Measurements from ENCODE around the gene LHFPL2.
"Not testable (repeated sequence)": the region's sequence is repeated elsewhere in the genome, so short reads cannot be mapped to it uniquely, and the experiment has no call there.

The LHFPL2 gene

DNA sequence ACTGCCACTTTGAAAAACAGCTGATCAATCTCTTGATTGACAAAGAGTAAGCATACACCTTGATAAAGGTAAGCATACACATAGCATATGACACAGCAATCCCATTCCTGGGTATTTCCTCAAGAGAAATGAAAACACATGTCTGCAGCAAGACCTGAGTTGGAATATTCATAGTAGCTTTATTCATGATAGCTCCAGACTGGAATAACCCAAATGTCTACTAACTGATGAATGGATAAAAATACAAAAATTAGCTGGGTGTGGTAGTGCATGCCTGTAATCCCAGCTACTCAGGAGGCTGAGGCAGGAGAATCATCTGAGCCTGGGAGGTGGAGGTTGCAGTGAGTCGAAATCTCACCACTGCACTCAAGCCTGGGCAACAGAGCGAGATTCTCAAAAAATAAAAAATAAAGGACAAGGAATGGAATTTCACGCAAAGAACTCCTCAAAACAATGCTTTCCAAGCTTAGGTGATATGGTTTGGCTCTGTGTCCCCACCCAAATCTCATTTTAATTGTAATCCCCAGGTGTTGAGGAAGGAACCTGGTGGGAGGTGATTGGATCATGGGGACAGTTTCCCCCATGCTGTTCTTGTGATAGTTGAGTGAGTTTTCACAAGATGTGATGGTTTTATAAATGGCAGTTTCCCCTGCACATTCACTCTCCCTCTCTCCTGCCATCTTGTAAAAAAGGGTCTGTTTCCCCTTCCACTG is 41.1 kb upstream of the LHFPL2 start:
- no peak overlapping the region for H3K4me3 ChIP-seq
- no peak for DNase-seq (ENCODE audit: low spot score)
- TF ChIP-seq, protein P1, sequence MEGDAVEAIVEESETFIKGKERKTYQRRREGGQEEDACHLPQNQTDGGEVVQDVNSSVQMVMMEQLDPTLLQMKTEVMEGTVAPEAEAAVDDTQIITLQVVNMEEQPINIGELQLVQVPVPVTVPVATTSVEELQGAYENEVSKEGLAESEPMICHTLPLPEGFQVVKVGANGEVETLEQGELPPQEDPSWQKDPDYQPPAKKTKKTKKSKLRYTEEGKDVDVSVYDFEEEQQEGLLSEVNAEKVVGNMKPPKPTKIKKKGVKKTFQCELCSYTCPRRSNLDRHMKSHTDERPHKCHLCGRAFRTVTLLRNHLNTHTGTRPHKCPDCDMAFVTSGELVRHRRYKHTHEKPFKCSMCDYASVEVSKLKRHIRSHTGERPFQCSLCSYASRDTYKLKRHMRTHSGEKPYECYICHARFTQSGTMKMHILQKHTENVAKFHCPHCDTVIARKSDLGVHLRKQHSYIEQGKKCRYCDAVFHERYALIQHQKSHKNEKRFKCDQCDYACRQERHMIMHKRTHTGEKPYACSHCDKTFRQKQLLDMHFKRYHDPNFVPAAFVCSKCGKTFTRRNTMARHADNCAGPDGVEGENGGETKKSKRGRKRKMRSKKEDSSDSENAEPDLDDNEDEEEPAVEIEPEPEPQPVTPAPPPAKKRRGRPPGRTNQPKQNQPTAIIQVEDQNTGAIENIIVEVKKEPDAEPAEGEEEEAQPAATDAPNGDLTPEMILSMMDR (IDR thresholded peaks at IDR 0.05): no peak
- no peak overlapping the region for H3K27ac ChIP-seq

DNA sequence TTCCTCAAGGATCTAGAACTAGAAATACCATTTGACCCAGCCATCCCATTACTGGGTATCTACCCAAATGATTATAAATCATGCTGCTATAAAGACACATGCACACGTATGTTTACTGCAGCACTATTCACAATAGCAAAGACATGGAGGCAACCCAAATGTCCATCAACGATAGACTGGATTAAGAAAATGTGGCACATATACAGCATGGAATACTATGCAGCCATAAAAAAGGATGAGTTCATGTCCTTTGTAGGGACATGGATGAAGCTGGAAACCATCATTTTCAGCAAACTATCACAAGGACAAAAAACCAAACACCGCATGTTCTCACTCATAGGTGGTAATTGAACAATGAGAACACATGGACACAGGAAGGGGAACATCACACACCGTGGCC is 38.9 kb upstream of the LHFPL2 start:
- not testable (repeated sequence) for DNase-seq (ENCODE audit: low spot score); H3K4me3 ChIP-seq; H3K27ac ChIP-seq

DNA sequence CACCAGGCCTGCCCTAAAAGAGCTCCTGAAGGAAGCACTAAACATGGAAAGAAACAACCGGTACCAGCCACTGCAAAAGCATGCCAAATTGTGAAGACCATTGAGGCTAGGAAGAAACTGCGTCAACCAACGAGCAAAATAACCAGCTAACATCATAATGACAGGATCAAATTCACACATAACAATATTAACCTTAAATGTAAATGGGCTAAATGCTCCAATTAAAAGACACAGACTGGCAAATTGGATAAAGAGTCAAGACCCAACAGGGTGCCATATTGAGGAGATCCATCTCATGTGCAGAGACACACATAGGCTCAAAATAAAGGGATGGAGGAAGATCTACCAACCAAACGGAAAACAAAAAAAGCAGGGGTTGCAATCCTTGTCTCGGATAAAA is 35.3 kb upstream of the LHFPL2 start:
- H3K27ac ChIP-seq; H3K4me3 ChIP-seq; DNase-seq (ENCODE audit: low spot score): not testable (repeated sequence)

DNA sequence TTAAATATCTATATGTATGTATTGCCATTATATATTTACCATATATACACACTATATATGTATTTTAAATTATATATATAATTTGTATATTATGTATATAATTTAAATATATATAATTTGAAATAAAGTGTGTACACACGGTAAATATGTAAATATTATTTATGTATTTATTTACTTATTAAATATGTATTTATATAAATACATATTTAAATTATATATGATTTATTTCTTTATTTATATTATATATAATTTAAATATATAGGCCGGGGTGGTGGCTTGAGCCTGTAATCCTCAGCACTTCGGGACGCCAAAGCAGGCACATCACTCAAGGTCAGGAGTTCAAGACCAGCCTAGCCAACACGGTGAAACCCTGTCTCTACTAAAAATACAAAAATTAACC is 31.3 kb upstream of the LHFPL2 start:
- Histone ChIP-seq H3K4me3 (no peak overlapping the region), H3K27ac (no peak overlapping the region)
- TF ChIP-seq, protein P1 (IDR thresholded peaks at IDR 0.05): no peak
- DNase-seq (ENCODE audit: low spot score): no peak

DNA sequence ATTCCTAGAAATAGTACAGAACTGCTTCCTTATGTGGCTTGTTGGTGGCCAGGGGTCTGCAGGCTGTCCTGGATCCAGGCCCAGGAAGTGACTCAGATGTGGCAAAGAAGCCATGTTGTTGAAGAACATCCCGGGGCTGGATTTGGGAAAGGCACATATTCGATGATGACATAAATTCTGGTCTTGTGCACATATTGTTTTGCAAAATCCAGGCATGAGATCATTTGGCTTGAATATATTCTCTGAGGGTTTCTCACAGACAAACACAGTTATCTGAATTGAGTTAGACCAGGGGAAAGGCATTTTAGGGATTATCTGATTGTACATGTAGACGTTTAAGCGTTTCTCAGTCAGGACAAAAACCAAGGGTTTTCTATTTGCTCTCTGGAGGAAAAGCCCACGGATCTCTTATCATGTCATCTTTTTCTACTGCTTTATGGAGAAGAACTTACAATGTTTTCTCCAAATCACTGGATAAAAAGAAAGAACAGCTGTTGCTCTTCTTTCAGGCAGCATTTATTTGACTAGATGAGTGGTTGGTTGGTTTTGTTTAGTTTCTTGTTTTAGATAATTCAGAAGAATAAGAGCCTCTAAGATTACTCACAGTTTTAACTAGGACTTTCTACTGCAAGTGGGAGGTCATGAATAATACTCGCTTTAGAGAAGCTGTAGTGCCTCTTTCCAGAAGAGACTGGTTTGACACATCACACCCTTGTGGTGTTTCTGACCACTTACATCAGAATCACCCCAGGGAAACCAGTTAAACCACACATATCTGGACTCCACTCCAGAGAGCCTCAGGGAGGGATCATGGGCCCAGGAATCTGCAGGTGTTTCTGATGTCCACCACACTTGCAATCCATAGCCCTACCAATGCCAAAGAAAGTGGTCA is 29.5 kb upstream of the LHFPL2 start:
- peak overlapping the region; percentile 63 to 82 for H3K27ac ChIP-seq
- TF ChIP-seq, protein P1 (IDR thresholded peaks at IDR 0.05): no peak
- H3K4me3 ChIP-seq: peak overlapping the region; percentile 37
- DNase-seq (ENCODE audit: low spot score): peak; percentile 82

DNA sequence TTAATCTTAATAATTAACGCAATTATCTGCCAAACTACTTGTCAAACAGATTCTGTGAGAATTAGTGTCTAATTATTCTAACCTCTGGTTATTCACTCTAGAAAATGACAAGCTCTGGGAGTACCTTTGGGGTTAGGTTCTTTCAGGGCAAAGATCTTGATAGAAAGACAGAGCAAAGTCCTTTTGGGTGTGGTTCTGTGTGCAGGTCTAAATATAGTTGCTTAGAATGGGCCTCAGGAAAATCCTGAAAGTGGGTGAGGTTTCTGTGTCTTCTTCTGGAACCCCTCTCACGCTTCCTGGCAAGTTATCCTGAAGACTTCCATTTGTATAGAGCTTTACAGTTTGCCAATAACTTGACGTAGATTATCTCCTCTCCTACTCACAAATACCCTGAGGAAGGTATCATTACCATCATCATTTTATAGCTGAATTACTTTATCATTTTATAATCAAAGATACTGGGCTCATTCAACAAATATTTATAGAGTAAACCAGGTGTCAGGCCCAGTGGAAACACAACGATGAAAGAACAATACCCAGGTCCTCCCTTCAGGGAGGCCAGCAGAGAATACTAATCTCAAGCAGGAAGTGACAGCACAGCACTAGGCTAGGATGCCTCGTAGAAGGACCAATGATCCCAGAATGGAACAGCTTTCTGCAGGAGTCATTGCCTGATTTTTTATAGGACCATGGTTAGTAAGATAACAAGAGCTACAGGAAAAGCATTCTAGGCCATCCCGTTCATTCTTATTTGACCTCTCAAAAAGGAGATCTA is 27.6 kb upstream of the LHFPL2 start:
- no peak overlapping the region for H3K27ac ChIP-seq
- no peak overlapping the region for H3K4me3 ChIP-seq
- DNase-seq (ENCODE audit: low spot score): no peak
- TF ChIP-seq, protein P1 (IDR thresholded peaks at IDR 0.05): no peak

DNA sequence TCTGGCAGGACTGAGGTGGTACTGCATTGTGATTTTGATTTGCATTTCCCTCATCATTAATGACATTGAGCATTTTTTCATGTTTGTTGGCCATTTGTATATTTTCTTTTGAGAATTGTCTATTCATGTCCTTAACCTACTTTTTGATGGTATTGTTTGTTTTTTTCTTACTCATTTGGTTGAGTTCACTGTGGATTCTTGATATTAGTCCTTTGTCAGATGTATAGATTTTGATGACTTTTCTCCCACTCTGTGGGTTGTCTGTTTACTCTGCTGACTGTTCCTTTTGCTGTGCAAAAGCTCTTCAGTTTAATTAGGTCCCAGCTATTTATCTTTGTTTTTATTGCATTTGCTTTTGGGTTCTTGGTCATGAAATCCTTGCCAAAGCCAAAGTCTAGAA is 25.3 kb upstream of the LHFPL2 start:
- not testable (repeated sequence) for H3K27ac ChIP-seq; DNase-seq (ENCODE audit: low spot score); H3K4me3 ChIP-seq

DNA sequence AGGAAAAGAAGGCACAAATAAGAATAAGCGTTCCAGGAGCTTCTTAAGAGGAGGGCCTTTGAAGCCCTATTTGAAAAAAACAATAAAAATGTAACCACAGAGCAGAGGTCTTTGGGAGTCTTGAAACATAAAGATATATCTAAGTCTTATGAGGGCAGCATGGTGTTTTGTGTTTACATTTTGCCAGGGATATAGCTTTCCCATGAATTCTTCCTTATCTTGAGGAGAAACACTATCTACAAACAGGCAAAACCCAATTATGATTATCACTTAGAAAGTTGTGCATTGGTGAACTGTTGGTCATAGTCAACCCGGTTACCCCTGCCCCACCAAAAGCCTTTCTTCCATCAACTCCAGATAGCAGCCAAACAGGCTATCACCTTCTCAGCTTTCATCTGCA is 23.6 kb upstream of the LHFPL2 start:
- TF ChIP-seq, protein P1 (IDR thresholded peaks at IDR 0.05): no peak
- DNase-seq (ENCODE audit: low spot score): no peak
- H3K4me3 ChIP-seq: no peak overlapping the region
- H3K27ac ChIP-seq: no peak overlapping the region

Data from coronary artery (tissue), 2 donors.